Loucy (cell line): ENCODE data around the gene TGFBR3L.

Experiments used
- H2AFZ ChIP-seq: fragments of 200-600 bp; sonication (generic); 2 replicates; pipeline ENCODE4 v1.6.0; 2016; ENCODE audit warnings: antibody characterized with exemption, mild to moderate bottlenecking, low read length, moderate library complexity
- H3F3A ChIP-seq: fragments of 200-600 bp; 2 replicates; pipeline ENCODE4 v1.6.0; 2016; ENCODE audit warnings: antibody characterized with exemption, low read depth, mild to moderate bottlenecking
- H3K27me3 ChIP-seq: fragments of 200-600 bp; sonication (generic); 2 replicates; pipeline ENCODE4 v1.6.1; 2014; ENCODE audit warnings: low read length, mild to moderate bottlenecking; ENCODE audit not compliant: insufficient read depth, poor library complexity, severe bottlenecking
- H3K36me3 ChIP-seq: fragments of 200-600 bp; sonication (generic); 2 replicates; pipeline ENCODE4 v1.6.1; 2016; ENCODE audit warnings: low read length; ENCODE audit not compliant: insufficient read depth
- H3K4me1 ChIP-seq: fragments of 200-600 bp; sonication (generic); 2 replicates; pipeline ENCODE4 v1.5.1; 2014; ENCODE audit warnings: low read length, mild to moderate bottlenecking; ENCODE audit not compliant: insufficient read depth, poor library complexity, severe bottlenecking
- H3K4me2 ChIP-seq: fragments of 200-600 bp; sonication (generic); 2 replicates; pipeline ENCODE4 v1.6.0; 2014; ENCODE audit warnings: antibody characterized with exemption, low read length, low read depth, mild to moderate bottlenecking; ENCODE audit not compliant: poor library complexity, severe bottlenecking
- H3K4me3 ChIP-seq: fragments of 200-600 bp; sonication (generic); 2 replicates; pipeline ENCODE4 v1.5.1; 2014; ENCODE audit warnings: low read length, mild to moderate bottlenecking, mixed read lengths; ENCODE audit not compliant: poor library complexity, severe bottlenecking
- H3K79me2 ChIP-seq: fragments of 200-600 bp; sonication (generic); 2 replicates; pipeline ENCODE4 v1.6.1; 2014; ENCODE audit warnings: low read length; ENCODE audit not compliant: insufficient read depth
- H3K9ac ChIP-seq: fragments of 200-600 bp; sonication (generic); 2 replicates; pipeline ENCODE4 v1.6.0; 2014; ENCODE audit warnings: mild to moderate bottlenecking, low read depth, low read length, moderate library complexity; ENCODE audit not compliant: poor library complexity, severe bottlenecking
- H3K9me2 ChIP-seq: fragments of 200-600 bp; sonication (generic); replicated peaks from 2 replicates; pipeline ENCODE4 v1.6.1; 2016; ENCODE audit warnings: low read depth, low read length, mixed read lengths
- H3K9me3 ChIP-seq: fragments of 200-600 bp; sonication (generic); 2 replicates; pipeline ENCODE4 v1.6.1; 2014; ENCODE audit warnings: mild to moderate bottlenecking, antibody characterized with exemption, low read length, low read depth; ENCODE audit not compliant: insufficient read depth
- H4K20me1 ChIP-seq: fragments of 200-600 bp; sonication (generic); 2 replicates; pipeline ENCODE4 v1.6.0; 2014; ENCODE audit warnings: antibody characterized with exemption, low read length, mild to moderate bottlenecking; ENCODE audit not compliant: insufficient read depth, poor library complexity, severe bottlenecking
- EZH2phosphoT487 ChIP-seq: fragments of 200-600 bp; IDR thresholded peaks from 2 replicates; pipeline ENCODE4 v1.6.1; 2018; ENCODE audit warnings: antibody characterized with exemption, mild to moderate bottlenecking, moderate library complexity, borderline replicate concordance
- TF ChIP-seq, protein P1 (sequence below): fragments of 200-600 bp; sonication (generic); conservative IDR thresholded peaks from 2 replicates; pipeline ENCODE4 v1.5.1; 2014; ENCODE audit warnings: mild to moderate bottlenecking, antibody characterized with exemption, low read length

Gene TGFBR3L

DNA sequence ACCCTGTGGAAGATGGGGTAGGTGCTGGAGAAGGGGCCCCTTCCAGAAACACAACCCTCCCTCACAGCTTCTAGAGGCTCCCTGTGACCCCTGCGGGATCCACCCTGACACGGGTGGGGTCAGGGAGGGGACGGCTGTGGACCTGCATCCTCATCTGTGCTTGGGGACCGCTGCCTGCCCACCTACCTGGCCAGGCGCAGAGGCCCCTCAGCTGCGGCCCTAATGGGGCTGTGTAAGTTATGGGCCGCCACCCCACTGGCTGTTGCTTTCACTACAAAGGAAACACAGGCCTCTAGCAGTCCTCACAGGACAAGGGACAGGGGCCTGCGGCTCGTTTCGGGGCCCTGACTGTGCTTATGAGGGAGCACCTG is 18.3 kb downstream of the TGFBR3L start:
- no peaks in the 10 kb centered on the region for H3K4me1 ChIP-seq
- no peaks in the 10 kb centered on the region for H3K9me3 ChIP-seq
- no peak overlapping the region for H3K4me3 ChIP-seq
- no peak overlapping the region for H3K4me2 ChIP-seq
- H3K9ac ChIP-seq: no peak overlapping the region
- no peaks in the 10 kb centered on the region for H3K79me2 ChIP-seq
- H3F3A ChIP-seq: no peaks in the 10 kb centered on the region
- H3K36me3 ChIP-seq: peaks cover 44% of the 10 kb centered on the region; the same call in 1 of the 2 replicates
- H3K9me2 ChIP-seq: no peaks in the 10 kb centered on the region
- H4K20me1 ChIP-seq: no peaks in the 10 kb centered on the region
- H3K27me3 ChIP-seq: no peaks in the 10 kb centered on the region
- TF ChIP-seq EZH2phosphoT487: no peak
- no peak overlapping the region for H2AFZ ChIP-seq

DNA sequence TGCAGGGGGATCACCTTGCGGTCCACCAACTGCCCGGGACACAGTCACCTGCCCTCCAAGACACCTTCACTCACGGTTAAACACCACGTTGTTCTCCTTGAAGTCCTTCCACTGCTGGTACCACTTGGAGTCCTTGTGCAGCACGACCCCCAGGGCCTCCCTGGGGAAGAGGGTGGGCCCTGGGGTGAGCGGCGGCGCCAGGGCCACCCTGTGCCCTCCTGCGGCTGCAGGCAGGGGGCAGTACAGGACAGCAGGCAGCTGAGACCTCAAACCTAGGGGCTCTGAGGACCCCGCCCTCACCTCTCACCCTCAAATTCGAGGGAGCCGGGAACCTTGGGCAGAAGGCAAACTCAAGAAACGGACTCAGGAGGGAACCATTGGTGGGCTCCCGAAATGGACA is 18.8 kb downstream of the TGFBR3L start:
- Histone ChIP-seq H2AFZ (no peak overlapping the region), H3K9ac (no peak overlapping the region), H3K9me2 (no peaks in the 10 kb centered on the region), H3K79me2 (no peaks in the 10 kb centered on the region), H3F3A (no peaks in the 10 kb centered on the region), H3K4me3 (no peak overlapping the region), H3K4me1 (no peaks in the 10 kb centered on the region), H3K4me2 (no peak overlapping the region), H4K20me1 (no peaks in the 10 kb centered on the region), H3K27me3 (no peaks in the 10 kb centered on the region), H3K36me3 (peaks cover 48% of the 10 kb centered on the region; the same call in 1 of the 2 replicates), H3K9me3 (no peaks in the 10 kb centered on the region)
- TF ChIP-seq, protein P1, sequence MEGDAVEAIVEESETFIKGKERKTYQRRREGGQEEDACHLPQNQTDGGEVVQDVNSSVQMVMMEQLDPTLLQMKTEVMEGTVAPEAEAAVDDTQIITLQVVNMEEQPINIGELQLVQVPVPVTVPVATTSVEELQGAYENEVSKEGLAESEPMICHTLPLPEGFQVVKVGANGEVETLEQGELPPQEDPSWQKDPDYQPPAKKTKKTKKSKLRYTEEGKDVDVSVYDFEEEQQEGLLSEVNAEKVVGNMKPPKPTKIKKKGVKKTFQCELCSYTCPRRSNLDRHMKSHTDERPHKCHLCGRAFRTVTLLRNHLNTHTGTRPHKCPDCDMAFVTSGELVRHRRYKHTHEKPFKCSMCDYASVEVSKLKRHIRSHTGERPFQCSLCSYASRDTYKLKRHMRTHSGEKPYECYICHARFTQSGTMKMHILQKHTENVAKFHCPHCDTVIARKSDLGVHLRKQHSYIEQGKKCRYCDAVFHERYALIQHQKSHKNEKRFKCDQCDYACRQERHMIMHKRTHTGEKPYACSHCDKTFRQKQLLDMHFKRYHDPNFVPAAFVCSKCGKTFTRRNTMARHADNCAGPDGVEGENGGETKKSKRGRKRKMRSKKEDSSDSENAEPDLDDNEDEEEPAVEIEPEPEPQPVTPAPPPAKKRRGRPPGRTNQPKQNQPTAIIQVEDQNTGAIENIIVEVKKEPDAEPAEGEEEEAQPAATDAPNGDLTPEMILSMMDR: peak; percentile 41
- TF ChIP-seq EZH2phosphoT487: no peak

DNA sequence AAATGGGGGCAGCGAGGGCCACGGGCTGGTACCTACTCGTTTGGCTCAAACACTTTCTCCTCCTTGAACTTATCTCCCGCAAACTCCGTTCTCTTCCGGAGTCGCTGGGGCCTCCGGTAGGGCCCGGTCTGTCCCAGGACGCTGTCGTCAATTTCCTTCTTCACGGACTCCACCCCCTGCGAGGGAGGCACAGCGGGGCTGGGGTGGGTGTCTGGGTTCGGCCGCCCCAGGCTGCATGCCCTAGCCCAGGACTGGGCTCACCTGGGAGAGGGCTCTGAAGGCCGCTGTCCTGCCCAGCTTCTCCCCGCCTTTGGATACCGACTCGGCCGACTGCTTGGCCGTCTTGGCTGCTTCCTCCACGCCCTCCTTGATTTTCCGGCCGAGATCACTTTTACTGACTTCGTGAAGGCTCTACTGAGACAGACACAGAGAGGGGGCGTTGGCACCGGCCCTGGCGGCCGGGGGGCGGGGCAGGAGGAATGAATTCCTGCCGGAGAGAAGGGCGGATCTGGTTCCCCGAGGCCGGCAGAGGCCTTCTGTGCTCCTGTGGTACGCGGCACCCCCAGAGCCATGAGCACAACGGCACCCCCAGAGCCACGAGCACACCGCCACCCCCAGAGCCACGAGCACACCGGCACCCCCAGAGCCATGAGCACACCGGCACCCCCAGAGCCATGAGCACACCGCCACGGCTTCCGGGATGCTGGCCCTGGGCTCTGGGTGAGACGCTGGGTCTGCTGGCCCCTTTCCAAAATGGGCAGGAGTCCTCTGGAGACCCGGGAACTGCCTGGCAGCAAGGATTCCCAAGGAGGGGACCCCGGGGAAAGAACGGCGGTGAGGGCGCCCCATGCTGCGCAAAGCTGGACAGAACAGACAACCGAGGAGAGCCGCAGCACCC is 19.4 kb downstream of the TGFBR3L start:
- Histone ChIP-seq H3K4me2 (no peak overlapping the region), H3K9me2 (no peaks in the 10 kb centered on the region), H3K9me3 (no peaks in the 10 kb centered on the region), H3K4me3 (no peak overlapping the region), H2AFZ (no peak overlapping the region), H4K20me1 (no peaks in the 10 kb centered on the region), H3K9ac (no peak overlapping the region), H3K36me3 (peaks cover 48% of the 10 kb centered on the region; the same call in 1 of the 2 replicates), H3K4me1 (no peaks in the 10 kb centered on the region), H3K79me2 (no peaks in the 10 kb centered on the region), H3F3A (no peaks in the 10 kb centered on the region), H3K27me3 (no peaks in the 10 kb centered on the region)
- TF ChIP-seq, protein P1: no peak

DNA sequence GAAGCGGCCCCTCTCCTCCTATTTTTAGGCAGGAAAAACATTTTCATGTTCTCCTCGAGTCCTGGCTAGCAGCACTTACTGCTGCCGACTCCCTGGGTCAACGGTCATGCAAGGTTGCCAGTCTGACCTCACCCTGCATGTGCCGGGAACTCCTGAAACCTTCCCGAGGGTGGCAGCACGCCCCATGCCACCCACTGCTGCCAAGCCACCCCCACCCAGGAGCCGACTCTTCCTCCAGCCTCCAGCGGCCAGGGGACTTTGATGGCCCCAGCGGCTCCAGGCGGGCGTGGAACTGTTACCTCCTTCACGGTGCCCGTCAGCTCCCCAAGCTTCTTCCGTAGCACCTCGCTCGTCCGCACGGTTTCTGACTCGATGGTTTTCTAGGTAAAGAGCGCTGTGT is 20.1 kb downstream of the TGFBR3L start:
- Histone ChIP-seq H3K4me2 (no peak overlapping the region), H3K36me3 (peaks cover 48% of the 10 kb centered on the region; the same call in 1 of the 2 replicates), H3K79me2 (no peaks in the 10 kb centered on the region), H3K4me1 (no peaks in the 10 kb centered on the region), H3K9ac (no peak overlapping the region), H3K9me2 (no peaks in the 10 kb centered on the region), H3F3A (no peaks in the 10 kb centered on the region), H3K9me3 (no peaks in the 10 kb centered on the region), H4K20me1 (no peaks in the 10 kb centered on the region), H3K27me3 (no peaks in the 10 kb centered on the region), H3K4me3 (no peak overlapping the region), H2AFZ (no peak overlapping the region)
- no peak for TF ChIP-seq EZH2phosphoT487
- TF ChIP-seq, protein P1: no peak
